Left ventricle myocardium inferior (tissue), 1 donor: ENCODE results near the gene RBFOX2. TPM values are rescaled to one million over a fixed set of nuclear protein-coding genes. Genes with fewer than 3 reads are reported as not detected.
A peak's percentile ranks its signal among the peaks of the same experiment; 100 is the strongest.
"Not testable (repeated sequence)": the region's sequence is repeated elsewhere in the genome, so short reads cannot be mapped to it uniquely, and the experiment has no call there.

ENCODE experiments used
- DNase-seq: peaks from one replicate; pipeline ENCODE4 v3.0.0-alpha.2; 2020
- H3K27ac ChIP-seq: fragments of 200-600 bp; replicated peaks from 2 replicates; pipeline ENCODE4 v1.8.0; 2021
- H3K27me3 ChIP-seq: fragments of 200-600 bp; 2 replicates; pipeline ENCODE4 v1.8.0; 2021; ENCODE audit warnings: low read depth
- H3K36me3 ChIP-seq: fragments of 200-600 bp; 2 replicates; pipeline ENCODE4 v1.8.0; 2021
- H3K4me1 ChIP-seq: fragments of 200-600 bp; 2 replicates; pipeline ENCODE4 v1.8.0; 2021
- H3K4me3 ChIP-seq: fragments of 200-600 bp; 2 replicates; pipeline ENCODE4 v1.8.0; 2021; ENCODE audit warnings: mild to moderate bottlenecking, moderate library complexity
- H3K9me3 ChIP-seq: fragments of 200-600 bp; replicated peaks from 2 replicates; pipeline ENCODE4 v1.8.0; 2021
- CTCF ChIP-seq: fragments of 200-600 bp; IDR thresholded peaks from 2 replicates; pipeline ENCODE4 v1.8.0; 2021; ENCODE audit warnings: antibody characterized with exemption, mild to moderate bottlenecking, borderline replicate concordance
- intact Hi-C: fragments of 100-400 bp; cut with micrococcal nuclease; formaldehyde crosslinking; loops from one replicate; pipeline ENCODE4 v1.11.0; 2022
- total RNA-seq: library from RNA; stranded (reverse); fragmentation: NEBNext Ultra II Directional; extraction: Animal tissue kit (Norgen Biotek cat#: 25700); gene quantifications from one replicate; pipeline ENCODE4 v1.2.1, GENCODE V29; 2021
- donor health status: DM: no; HTN: yes; CAD: no; lungs with severe emphysema.

Gene RBFOX2
- total RNA-seq, 1 donor from 2014 or later = 75.4 TPM

GRCh38 chr22:35996596-35996995 is 32.0 kb downstream of the RBFOX2 start:
- peaks cover 58% of the 10 kb centered on the region for H3K4me1 ChIP-seq
- no peak for TF ChIP-seq CTCF
- intact Hi-C loops = no loop called here

GRCh38 chr22:35995772-35996171 is 32.9 kb downstream of the RBFOX2 start:
- DNase-seq = peak; percentile 77
- peak overlapping the region; percentile 83 for H3K27ac ChIP-seq
- no peaks in the 10 kb centered on the region for H3K27me3 ChIP-seq
- intact Hi-C loops = no loop called here
- peaks cover 5% of the 10 kb centered on the region for H3K9me3 ChIP-seq
- TF ChIP-seq CTCF = no peak
- peaks cover 59% of the 10 kb centered on the region for H3K4me1 ChIP-seq
- H3K36me3 ChIP-seq = no peaks in the 10 kb centered on the region
- peak overlapping the region; percentile 14 for H3K4me3 ChIP-seq

More at GRCh38 chr22:35996596-35996995, 32.0 kb downstream of the RBFOX2 start:
- H3K27me3 ChIP-seq = no peaks in the 10 kb centered on the region
- no peak for DNase-seq
- no peaks in the 10 kb centered on the region for H3K36me3 ChIP-seq
- H3K27ac ChIP-seq = peak overlapping the region; percentile 83
- H3K9me3 ChIP-seq = peaks cover 5% of the 10 kb centered on the region
- no peak overlapping the region for H3K4me3 ChIP-seq

GRCh38 chr22:35995348-35995747 is 33.3 kb downstream of the RBFOX2 start:
- intact Hi-C loops = no loop called here
- H3K36me3 ChIP-seq = no peaks in the 10 kb centered on the region
- H3K9me3 ChIP-seq = peaks cover 5% of the 10 kb centered on the region
- DNase-seq = no peak
- no peak for TF ChIP-seq CTCF
- peak overlapping the region; percentile 83 for H3K27ac ChIP-seq
- H3K4me1 ChIP-seq = peaks cover 59% of the 10 kb centered on the region
- peak overlapping the region; percentile 14 for H3K4me3 ChIP-seq
- H3K27me3 ChIP-seq = no peaks in the 10 kb centered on the region

- Histone ChIP-seq H3K27ac (peak overlapping the region; percentile 83), H3K4me1 (peaks cover 68% of the 10 kb centered on the region)
- H3K27me3 ChIP-seq, intact Hi-C loops, H3K9me3 ChIP-seq, H3K4me3 ChIP-seq, H3K36me3 ChIP-seq, DNase-seq: not testable (repeated sequence)
Observed at GRCh38 chr22:35993727-35994126, 34.9 kb downstream of the RBFOX2 start.

- peaks cover 72% of the 10 kb centered on the region for H3K4me1 ChIP-seq
- H3K27ac ChIP-seq = peak overlapping the region; percentile 83
- no peak overlapping the region for H3K4me3 ChIP-seq
- no peak for TF ChIP-seq CTCF
- H3K9me3 ChIP-seq = peaks cover 5% of the 10 kb centered on the region
- H3K27me3 ChIP-seq = no peaks in the 10 kb centered on the region
- H3K36me3 ChIP-seq = no peaks in the 10 kb centered on the region
- intact Hi-C loops = no loop called here
- DNase-seq = no peak
Observed at GRCh38 chr22:35993048-35993714, 35.4 kb downstream of the RBFOX2 start.

GRCh38 chr22:35991168-35991567 is 37.5 kb downstream of the RBFOX2 start:
- no peak for DNase-seq
- Histone ChIP-seq H3K4me3 (no peak overlapping the region), H3K4me1 (peaks cover 72% of the 10 kb centered on the region), H3K9me3 (peaks cover 5% of the 10 kb centered on the region), H3K27me3 (no peaks in the 10 kb centered on the region), H3K27ac (peak overlapping the region; percentile 1), H3K36me3 (no peaks in the 10 kb centered on the region)
- no peak for TF ChIP-seq CTCF
- intact Hi-C loops = no loop called here
